NCI-H526 treated with DMSO at 0.1 percent for 48 hours (cell line): ENCODE data around the gene MTA2.
A peak's percentile ranks its signal among the peaks of the same experiment; 100 is the strongest.

Source experiments
- DNase-seq: peaks from one replicate; lab custom pipeline; 2025; lab: John Stamatoyannopoulos, UW

MTA2 gene

DNA sequence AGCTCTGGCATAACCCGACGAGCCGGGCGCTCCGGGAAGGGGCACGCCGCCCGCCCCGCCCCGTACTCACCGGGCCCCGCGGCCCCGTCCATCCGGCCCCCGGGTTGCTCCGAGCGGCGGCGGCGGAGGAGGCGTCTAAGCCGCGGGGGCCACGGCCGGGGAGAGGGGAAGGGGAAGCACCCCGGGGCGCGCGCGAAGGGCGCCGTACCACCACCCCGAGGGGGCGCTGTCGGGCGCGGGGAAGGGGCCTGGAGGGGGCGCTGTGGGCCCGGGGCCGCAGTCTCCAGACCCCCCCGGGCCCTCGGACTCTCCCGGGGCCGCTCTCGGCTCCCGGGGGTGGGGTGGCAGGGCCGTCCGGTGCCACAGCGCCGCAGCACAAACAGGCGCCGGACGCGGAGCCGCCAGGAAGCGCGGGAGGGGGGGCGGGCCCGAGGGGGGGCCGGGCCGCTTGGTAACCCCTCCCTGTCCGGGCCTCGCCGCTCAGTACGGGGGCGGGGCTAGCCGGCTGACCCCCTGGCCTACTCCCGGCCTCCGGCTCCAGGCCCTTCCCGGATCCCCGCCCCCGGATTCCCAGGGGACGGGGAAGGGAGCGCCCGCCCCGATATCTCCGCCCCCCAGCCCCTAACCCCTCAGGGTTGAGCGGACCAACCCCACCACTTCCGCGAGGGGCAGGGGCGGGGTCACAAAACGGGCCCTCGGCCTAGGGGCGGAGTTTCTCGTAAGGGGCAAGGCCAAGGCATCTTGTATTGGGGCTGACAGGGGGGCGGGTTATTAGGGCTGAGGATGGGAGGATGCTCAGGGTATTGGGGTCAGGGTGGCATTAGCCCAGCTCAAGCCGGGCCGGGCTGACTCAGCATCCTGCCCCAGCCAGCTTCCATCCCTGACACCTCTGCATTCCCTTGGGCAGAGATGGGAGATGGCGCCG is 11.0 kb upstream of the MTA2 start, which contains the start of the genes EML3 and ROM1:
EML3 (minus strand) TSS at position 410 of the 925 bp plus-strand sequence; CDS start at position 92, 318 bp downstream.
ROM1 (plus strand) TSS at position 892 of the 925 bp plus-strand sequence; CDS start at position 917, 25 bp downstream.
- peak; percentile 46 for DNase-seq

DNA sequence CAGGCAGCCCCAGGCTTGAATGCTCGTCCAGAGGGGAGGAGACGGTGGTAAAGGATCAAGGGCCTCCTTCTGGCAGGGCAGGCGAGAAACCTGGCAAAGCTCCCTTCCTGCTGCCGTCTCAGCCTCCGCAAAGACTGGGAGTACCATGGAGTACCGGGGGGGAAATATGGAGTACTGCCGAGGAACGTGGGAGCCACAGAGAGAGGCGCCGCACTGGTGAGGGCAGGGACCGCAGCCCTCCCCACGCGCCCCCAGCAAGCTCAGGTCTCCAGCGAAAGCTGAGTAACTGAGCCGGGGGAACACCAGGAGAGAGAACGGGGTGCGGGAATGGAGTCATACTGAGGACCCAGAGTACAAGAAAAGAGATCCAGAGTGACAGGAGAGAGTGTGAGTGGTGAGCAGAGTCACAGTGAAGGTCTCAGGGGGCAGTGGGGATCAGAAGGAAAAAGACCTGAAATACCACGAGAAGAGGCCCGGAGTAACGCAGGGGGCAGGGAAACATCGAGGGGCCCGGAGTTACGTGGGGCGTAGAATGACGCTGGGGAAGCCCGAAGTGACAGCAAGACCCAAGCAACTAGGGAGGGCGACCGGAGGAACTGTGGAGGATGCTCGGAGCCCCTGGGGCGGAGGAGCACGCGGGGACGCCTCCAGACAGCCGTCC is 10.2 kb upstream of the MTA2 start:
- peak; percentile 36 for DNase-seq

DNA sequence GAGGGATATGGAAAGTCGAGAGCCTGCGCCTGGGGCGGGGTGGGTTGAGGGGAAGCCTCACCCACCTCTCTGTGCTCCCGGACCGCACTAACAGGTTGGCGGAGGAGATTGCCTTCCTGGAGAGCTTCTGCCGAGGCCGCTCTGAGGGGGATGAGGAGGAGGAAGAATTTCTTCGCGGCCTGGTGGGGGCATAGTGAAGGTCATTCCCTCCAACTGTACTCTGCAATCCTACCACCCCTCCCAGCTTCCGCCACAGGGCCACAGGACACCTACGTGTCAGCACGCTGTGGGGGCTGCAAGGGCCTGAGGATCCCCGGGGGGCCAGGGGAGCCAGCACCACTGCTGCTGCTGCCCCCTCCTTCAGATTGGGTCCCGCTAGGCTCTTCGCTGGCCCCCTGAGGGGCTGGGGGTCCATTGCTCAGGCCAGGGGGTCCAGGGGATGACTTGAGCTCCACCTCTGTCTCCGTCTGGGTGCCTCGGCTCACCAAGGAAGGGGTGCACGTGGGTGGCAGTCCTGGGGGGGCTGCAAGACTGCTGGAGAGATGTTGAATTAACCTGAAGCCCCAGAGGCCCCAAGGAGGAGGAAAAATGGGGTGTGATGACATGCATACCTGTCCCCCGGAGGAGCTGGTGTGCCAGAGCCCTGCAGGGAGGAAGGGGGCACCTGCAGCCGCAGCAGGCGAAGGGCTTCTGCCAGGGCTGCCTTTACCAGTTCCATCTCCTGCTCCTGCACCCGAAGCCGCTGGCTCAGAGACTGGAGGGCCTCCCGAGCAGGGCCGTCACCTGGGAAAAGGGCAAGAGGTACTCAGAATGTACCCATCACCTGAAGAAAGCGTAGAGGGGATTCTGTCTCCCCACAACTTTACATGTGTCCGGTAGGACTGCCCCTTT is 9.4 kb upstream of the MTA2 start:
- DNase-seq, result no peak

DNA sequence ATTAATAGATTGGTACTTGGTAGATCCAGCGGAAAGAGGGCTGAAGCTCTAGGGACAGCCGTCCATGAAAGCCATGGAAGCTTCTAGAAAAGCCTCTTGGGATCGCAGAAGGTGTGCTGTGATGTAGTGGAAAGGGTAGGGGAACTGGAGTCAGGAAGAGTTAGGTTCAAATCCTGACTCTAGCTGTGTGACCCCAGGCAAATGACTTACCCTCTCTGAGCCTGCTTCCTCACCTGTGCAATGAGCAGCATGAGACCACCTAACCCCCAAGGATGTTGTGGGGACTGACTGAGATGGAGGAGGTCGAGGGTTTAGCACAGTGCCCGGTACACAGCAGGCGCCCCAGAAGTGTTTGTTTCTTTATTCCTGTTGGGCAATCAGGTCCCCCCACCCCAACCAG is 8.7 kb upstream of the MTA2 start:
- no peak for DNase-seq

DNA sequence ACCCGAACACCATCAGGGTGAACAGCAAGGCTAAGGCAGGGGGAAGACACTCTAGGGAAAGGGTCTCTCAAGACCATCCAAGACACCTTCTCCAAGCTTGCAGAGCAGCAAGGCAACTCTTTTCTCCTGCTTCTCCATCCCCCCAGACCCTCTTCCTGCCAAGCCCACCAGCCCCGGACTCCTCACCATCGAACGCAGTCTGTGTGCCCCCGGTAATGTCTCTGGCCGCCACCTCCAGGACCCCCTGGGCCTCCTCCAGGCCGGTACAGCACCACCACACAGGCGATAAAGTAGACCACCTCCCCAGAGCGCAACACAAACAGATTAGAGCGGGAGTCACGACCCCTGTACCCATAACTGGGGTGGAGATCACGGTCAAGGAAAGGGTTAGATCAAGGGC is 7.1 kb upstream of the MTA2 start:
- no peak for DNase-seq

DNA sequence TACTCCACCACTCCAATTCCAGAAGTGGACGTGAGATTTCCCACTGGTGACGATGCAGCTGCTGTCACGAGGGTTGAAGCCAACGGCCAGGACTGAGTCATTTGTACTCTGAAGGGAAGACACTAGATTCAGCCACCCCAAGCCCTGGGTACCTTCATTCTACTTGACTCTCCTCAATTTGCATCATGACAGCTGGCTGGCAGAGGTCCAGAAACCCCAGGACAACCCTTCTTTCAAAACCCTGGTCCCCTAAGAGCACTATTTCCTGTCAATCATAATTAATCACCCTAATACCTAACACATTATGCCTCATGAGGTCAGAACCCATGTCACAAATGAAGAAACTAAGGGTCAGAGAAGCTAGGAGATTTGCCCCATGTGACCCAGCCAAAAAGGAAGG is 6.0 kb upstream of the MTA2 start:
- no peak for DNase-seq

DNA sequence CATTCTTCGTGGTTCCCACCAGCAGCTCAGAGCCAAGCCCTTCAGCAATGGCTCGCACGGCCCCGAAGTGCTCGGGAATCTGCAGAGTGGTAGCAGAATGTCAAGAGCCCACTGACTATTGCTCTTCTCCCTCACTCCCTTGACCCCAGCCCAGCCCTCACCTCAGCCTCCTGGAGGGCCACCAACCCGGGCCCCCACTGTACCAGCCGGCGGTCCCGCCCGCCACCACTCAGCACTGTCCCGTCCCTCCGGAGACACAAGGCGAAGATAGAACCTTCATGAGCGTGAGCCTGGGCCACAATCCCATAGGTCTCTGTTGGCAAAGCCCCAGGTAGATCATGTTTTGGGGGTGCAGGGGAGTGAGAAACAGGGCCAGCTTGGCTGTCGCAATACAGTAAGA is 4.2 kb upstream of the MTA2 start:
- no peak for DNase-seq

DNA sequence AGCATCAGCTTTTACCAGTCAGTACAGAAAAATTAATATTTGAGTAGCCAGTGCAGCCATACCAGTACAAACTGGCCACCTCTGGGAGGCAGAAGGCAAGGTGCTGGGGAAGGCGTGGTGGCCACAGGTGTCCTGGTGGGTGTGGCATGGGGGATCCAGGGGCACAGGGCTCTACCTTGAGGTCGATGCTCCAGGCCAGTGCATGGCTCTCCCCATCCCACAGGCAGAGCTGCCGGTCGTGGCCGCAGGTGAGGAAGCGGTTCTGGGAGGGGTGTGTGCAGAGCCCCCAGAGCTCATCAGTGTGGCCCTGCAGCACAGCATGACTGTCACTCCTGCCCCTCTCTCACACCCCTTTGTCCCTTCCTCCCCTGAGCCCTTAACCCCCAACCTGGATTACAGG is 3.8 kb upstream of the MTA2 start:
- no peak for DNase-seq

DNA sequence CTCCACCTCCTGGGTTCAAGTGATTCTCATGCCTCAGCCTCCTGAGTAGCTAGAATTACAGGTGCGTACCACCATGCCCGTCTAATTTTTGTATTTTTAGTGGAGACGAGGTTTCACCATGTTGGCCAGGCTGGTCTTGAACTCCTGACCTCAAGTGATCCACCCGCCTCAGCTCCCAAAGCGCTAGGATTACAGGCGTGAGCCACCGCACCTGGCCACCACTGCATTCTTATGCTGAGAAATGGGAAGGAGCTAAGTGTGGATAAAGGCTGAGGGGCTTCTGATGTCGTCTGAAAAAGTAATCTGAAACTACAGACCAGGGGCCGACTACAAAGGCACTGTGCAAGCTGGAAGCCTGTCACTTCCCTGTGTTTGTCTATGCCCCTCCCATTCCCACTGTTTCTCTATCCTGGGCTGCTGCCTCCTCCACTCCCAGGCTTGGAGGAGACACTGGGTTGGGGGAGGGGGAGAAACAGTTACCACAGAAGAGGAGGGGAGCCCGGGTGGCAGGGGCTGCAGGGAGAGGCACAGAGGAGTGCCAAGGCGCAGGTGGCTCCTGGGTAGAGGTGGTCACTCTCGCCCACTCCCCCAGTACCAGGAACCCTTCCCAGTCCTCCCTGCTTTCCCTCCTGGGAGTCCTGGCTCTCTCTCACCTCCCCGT is 2.9 kb upstream of the MTA2 start:
- DNase-seq, result peak; percentile 20

DNA sequence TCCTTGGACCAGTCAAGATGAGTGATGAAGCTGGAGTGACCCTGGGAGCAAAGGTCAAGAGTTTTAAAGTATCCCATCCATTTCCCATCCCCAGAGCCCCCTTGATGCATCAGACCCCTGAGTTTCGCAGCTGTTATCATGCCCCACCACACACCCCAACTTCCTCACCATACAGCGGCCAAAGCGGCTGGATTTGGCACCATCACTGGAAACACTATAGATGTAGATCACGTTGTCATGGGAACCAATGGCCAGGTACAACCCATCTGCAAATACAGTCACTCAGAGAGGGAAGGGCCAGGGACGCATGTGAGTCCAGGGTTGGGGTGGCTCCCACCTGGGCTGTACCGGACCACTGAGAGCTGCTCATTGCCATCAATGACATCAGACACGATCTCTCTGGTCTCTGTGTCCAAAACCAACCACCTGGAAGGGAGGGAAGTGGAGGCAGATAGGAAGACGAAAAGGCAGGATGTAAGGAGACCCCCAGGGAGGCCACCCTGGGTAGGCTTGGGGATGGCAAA is 2.2 kb upstream of the MTA2 start:
- no peak for DNase-seq

DNA sequence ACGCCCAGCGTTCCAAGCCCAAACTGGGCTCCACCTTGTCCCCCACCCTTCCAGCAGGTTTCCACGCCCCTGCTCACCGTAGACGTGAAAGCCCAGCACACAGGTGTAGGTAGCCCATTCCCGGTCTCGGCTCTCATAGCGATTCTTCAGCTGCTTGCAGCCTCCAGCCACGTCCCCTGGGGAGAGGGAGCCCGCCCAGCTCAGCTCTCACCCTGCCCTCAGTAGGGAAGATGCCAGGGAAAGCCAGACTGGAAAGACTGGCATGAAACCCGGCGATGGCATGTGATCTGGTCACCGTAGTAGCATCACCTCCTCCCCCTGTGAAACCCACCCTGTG is 1.4 kb upstream of the MTA2 start:
- no peak for DNase-seq

DNA sequence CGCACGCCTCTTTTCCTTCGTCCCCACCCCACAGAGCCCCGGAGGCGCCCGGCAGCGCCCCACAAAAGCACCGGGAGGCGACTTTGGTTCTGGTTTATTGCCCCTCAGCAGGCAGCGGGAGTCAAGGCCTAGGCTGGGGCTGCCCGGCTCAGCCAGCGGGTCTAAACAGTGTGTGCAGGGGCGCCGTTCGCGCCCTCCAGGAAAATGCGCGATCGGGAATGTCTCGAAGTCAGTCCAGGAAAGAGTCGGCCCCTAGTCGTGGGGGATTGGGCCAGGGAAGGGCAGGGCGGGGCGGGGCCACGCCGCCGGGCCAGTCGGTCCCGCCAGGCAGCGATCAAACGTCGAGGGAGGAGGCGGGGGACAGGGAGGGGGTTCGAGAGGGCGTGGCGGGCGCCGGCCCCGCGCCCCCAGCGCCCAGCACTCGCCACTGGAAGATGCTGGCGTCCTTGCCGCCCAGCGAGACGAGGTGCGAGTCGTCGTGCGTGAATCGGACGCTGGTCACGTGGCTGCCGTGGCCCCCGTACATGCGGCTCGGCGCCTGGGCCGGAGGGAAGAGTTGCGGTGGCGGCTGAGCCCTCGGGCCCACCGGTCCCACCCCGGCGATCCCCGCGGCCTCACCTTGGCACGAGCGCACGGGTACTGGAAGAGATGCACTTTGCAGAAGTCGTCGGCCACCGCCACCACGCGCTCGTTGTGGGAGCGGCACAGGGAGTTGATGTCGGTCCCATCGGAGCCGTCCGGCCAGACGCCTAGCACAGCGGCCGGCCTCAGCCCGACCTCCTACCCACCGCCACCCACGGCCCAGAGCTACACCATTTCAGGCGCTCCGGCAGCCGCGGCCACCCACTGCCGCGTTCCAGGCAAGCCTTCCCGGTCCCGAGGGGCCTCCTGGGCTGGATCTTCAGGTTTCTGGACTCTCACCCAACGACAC is 741 bp upstream of the MTA2 start:
- peak; percentile 95 for DNase-seq

DNA sequence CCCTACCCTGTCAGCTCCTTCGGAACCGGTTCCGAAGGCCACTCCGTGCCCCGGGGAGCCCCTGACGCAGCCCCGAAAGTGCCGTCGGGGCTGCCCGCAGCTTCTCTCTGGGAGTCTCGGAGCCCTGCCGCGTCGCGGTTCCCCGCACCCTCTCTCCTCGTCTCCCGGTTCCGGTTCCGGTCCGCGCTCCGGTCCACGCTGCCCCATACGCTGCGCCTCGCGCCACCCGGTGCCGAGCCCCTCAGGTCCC is 618 bp downstream of the MTA2 start:
- no peak for DNase-seq

DNA sequence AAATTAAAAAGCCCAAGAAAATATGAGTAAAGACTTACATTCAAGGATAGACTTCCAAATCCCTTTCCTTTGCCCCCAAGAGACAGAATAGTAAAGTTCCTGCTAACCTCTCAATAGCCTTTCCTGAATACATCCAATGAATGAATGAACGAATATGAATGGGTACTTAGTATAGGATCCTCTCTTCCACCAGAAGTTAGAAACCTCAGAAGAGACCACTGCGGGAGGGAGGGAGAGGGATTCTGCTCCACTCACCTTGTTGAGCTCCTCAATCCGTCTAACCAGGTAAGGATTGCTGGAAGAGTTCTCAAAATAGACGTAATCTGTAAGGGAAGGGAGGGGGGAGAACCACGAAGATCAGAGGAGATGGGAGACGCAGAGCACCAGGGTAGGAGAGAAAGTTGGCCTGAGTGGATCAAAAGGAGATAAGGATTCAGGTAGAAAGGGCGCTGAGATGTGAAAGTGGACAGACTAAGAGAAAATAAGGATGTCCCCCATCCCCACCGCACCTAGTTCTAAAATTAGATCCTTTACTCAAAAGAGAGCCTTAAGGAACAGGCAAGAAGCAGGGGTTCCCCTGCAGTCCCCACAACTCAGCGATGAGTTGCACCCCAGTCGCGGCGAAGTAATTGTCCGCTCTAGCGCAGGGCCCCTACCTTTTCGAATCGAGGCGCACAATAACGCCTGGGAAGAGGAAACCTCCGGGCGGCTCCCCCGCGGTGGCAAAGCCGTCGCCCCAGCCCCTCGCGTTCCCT is 1.1 kb downstream of the MTA2 start:
- no peak for DNase-seq

DNA sequence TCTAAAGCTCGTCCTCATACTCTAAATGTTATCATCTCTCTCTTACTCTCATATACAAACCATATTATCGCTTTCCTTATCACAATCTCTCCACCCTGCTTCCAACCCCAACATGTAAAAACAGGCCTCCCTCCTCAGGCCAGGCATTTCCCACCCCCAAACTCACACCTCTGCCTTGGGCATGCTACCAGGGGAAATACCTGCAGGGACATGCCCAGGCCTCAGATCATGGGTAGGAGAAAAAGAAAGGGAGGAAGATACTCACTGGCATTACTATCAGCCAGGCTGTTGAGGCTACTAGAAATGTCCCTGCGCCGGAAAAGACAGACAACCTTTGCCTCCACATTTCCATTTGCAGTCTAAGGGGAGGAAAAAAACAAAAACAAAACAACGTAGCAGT is 1.8 kb downstream of the MTA2 start:
- no peak for DNase-seq

DNA sequence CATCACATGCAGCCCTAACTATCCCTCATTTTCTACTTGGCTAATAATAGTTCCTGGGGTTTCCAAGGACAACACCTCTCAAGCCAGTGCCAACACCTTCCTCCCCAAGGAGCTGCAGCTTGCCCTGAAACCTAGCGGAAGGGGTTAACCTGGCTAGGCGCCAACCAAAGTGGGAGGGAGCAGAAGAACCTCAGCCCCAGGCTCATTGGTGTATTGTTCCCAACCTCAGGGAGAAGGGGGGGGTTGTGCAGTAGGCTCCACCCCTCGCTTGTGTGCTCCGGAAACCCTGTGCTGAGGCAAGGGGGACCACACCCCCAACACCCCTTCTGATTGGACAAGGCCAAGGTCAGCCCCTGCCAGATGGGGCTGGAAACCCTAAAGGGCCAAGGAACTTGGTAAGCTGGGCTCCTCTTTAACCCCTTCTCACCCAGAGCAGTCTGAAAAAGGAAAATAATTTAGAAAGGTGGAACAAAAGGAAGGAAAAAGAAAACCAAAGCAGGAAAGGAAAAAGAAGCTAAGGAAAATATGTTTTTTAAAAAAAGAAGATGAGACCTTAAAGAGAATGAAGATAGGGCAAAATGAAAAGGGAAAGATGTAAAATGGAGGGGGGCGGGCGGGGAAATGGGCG is 2.5 kb downstream of the MTA2 start:
- DNase-seq, result peak; percentile 98

DNA sequence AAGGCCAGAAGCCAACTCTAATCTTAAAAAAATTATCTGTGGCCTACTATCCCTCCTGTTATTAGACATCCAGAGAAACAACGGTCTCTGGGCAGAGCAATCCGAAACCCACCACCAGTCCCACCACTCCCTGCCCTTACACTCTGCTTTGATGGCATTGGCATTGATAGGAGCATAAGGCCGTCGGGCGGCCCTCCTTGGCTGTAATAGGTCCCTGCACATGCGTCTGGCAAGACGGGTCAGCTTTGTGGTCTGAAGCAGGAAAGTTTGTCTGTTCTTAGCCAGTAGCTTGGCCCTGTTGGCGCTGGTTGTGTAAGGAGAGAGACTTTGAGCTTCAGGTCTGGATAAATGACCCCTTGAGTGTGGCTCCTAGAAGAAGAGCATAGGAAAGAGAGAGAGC is 6.5 kb downstream of the MTA2 start:
- DNase-seq, result no peak

DNA sequence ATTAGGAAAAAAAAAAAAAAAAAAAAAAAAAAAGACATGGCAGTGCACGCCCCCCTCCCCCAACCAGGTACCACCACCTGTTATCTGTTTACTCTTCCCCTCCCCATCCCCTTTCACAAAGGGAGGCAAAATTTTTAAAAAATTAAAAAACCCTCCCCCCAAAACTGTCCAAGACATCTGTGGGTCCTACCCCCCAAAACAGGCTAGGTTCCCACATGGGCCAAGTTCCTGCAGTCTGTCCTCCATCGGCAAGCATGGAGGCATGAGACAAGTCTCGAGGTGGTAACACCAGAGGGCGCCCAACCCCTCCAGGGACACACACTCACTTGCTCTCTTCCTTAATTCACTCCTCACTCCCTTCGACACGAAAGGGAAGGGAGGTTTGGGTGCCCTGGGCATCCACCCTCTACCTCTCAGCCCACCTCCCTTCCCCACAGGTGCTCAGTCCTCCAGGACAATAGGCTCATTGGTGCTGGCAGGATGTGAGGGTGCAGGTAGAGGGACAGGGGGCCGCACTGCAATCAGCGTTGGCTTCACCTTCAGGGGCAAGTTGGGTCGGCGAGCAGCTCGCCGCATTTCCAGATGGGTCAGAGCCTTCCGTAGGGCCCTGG is 8.1 kb downstream of the MTA2 start:
- DNase-seq, result peak; percentile 59

DNA sequence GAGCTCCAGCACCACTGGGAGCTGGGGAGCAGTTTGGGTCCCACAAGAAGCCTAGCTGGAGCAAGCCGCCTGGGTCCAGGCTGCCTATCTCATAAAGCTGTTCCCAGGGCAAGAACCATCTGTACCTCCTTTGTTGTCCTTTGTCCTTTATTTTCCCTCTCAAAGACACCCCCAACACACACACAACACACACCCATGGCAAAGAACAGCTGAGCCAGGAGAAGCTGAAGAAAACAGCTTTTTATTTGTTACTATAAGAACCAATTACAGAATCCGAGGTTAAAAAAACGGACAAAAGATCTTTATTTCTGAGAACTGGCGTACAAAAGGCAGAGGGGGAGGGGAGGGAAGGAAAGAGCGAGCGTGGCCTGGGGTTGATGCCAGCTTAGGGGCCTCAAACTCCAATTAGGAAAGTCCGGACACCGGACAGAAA is 8.7 kb downstream of the MTA2 start:
- DNase-seq, result no peak
